NCI-H2196 treated with DMSO at 0.1 percent for 48 hours (cell line): ENCODE data around the gene ARHGEF35.
"Not testable (repeated sequence)": the region's sequence is repeated elsewhere in the genome, so short reads cannot be mapped to it uniquely, and the experiment has no call there.

Source experiments
- DNase-seq: peaks from one replicate; lab custom pipeline; 2025; ENCODE audit not compliant: unreplicated experiment; lab: John Stamatoyannopoulos, UW

The ARHGEF35 gene

DNA sequence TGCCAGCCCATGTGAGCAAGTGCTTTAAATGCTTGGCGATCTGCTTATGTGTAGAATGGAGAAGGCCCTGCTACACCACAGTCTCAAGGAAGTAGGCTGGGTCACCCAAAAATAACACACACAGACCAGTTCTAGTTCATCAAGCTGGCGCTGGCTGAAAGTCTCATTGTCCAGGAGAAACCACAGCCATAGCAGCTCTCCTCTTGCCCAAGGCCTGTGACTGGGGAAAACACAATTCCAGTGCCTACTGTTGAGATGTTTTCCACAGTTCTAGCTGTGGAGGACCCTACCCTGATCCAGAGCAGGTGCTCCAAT is 16.5 kb downstream of the ARHGEF35 start:
- DNase-seq = not testable (repeated sequence)

- DNase-seq = not testable (repeated sequence)
Observed at GRCh38 chr7:144178380-144179164, 17.1 kb downstream of the ARHGEF35 start.

- no peak for DNase-seq
Observed at GRCh38 chr7:144174613-144175012, 21.0 kb downstream of the ARHGEF35 start.

DNA sequence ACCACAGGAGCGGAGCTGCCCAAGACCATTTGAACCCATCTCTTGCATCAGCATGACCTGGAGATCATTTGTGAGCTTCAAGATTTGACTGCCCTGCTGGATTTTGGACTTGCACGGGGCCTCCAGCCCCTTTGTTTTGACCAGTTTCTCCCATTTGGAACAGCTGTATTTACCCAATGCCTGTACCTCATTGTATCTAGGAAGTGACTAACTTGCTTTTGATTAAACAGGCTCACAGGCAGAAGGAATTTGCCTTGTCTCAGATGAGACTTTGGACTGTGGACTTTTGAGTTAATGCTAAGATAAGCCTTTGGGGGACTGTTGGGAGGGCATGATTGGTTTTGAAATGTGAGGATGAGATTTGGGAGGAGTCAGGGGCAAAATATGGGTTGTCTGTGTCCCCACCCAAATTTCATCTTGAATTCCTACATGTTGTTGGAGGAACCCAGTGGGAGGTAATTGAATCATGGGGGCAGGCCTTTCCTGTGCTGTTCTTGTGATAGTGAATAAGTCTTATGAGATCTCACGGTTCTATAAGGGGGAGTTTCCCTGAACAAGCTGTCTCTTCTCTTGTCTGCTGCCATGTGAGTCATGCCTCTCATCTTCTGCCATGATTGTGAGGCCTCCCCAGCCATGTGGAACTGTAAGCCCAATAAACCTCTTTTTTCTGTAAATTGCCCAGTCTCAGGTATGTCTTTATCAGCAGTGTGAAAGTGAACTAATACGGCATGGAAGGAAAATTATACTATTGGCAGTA is 23.9 kb downstream of the ARHGEF35 start:
- not testable (repeated sequence) for DNase-seq

- no peak for DNase-seq
Observed at GRCh38 chr7:144164784-144165183, 30.8 kb downstream of the ARHGEF35 start.

- DNase-seq = no peak
Observed at GRCh38 chr7:144158861-144159260, 36.8 kb downstream of the ARHGEF35 start.

- no peak for DNase-seq
Observed at GRCh38 chr7:144148224-144148827, 47.3 kb downstream of the ARHGEF35 start.

- DNase-seq = no peak
Observed at GRCh38 chr7:144144426-144144825, 51.2 kb downstream of the ARHGEF35 start.

GRCh38 chr7:144142187-144142586 is 53.4 kb downstream of the ARHGEF35 start:
- no peak for DNase-seq

DNA sequence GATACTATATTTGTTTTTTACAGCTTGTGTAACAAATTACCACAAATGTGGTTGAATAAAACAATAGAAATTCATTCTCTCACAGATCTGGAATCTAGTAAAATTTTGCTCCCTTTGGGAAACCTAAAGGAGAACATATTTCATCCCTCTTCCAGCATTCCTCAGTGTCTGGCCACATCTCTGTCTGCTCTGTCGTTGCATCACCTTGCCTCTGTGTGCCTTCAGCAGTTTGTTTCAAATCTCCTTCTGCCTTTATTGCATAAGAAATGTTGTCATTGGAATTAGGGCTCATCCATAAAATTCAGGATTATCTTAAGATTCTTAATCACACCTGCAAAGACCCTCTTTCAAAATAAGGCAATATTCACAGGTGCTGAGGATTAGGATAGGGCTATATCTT is 58.1 kb downstream of the ARHGEF35 start:
- DNase-seq = no peak
